NB4 (cell line): ENCODE measurements around the gene DBH.

Experiments
- DNase-seq: peaks from one replicate; pipeline ENCODE4 v3.0.0; 2010; ENCODE audit warnings: low read depth
- H3K4me3 ChIP-seq: one replicate; pipeline ENCODE4 v1.5.1; 2011; ENCODE audit warnings: mild to moderate bottlenecking, low read depth, low read length, moderate library complexity
- MAX ChIP-seq: IDR thresholded peaks from 2 replicates; pipeline ENCODE4 v1.6.1; 2011; ENCODE audit warnings: low read depth, low read length
- MYC ChIP-seq: IDR thresholded peaks from 2 replicates; pipeline ENCODE4 v1.6.1; 2011; ENCODE audit warnings: low read depth, low read length
- POLR2A ChIP-seq: IDR thresholded peaks from 2 replicates; pipeline ENCODE4 v1.6.1; 2011; ENCODE audit warnings: mild to moderate bottlenecking; ENCODE audit not compliant: insufficient read length; ENCODE audit errors: extremely low read depth
- TF ChIP-seq, protein P1 (sequence below): IDR thresholded peaks from one replicate; pipeline ENCODE4 v1.5.1; 2012; ENCODE audit warnings: low read depth, low read length

The DBH gene

GRCh38 chr9:133692364-133692985 is 56.3 kb downstream of the DBH start:
- no peak overlapping the region for H3K4me3 ChIP-seq
- TF ChIP-seq POLR2A: no peak
- TF ChIP-seq MAX: no peak
- TF ChIP-seq, protein P1, sequence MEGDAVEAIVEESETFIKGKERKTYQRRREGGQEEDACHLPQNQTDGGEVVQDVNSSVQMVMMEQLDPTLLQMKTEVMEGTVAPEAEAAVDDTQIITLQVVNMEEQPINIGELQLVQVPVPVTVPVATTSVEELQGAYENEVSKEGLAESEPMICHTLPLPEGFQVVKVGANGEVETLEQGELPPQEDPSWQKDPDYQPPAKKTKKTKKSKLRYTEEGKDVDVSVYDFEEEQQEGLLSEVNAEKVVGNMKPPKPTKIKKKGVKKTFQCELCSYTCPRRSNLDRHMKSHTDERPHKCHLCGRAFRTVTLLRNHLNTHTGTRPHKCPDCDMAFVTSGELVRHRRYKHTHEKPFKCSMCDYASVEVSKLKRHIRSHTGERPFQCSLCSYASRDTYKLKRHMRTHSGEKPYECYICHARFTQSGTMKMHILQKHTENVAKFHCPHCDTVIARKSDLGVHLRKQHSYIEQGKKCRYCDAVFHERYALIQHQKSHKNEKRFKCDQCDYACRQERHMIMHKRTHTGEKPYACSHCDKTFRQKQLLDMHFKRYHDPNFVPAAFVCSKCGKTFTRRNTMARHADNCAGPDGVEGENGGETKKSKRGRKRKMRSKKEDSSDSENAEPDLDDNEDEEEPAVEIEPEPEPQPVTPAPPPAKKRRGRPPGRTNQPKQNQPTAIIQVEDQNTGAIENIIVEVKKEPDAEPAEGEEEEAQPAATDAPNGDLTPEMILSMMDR: no peak
- TF ChIP-seq MYC: no peak
- DNase-seq: no peak

DNA sequence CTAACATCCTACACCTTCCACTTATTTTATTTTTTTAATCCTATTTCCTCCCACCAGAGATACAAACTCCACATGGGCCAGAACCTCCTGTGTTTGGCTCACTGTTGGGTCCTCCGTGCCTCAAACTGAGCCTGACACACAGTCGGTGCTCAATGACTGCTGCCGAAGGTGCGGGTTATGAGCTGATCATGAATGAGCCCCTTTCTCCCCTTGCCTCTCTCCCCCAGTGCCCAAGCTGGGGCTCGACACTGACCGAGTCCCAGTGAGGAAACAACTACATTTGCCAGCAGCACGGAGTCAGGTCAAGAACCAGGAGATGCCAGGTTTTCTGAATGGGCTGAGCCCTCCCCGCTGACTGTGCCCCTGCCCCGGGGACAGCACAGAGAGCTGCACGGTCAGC is 57.0 kb downstream of the DBH start:
- TF ChIP-seq, protein P1: no peak
- TF ChIP-seq MAX: no peak
- TF ChIP-seq POLR2A: no peak
- TF ChIP-seq MYC: no peak
- no peak for DNase-seq
- H3K4me3 ChIP-seq: no peak overlapping the region

- DNase-seq: no peak
- no peak overlapping the region for H3K4me3 ChIP-seq
- TF ChIP-seq POLR2A (no peak), MYC (no peak), MAX (no peak)
- TF ChIP-seq, protein P1: no peak
Measured at GRCh38 chr9:133693703-133694529, 57.8 kb downstream of the DBH start.

DNA sequence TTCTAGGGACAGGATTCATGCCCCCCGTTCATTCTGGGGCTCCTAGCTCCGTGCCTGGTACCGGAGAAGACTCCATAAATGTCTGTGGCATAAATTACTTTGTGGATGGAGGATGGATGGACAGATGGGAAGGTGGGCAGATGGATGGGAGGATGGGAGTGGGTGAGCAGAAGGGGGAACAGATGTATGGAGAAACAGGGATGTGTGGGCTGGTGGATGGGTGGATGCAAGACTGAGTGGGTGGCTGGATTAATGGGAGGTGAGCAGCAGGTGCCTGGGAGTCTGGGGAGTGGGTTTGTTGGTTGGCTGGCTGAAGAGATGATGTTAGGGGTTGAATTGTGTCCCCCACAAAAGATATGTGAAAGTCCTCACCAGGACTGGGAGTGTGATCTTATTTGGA is 58.5 kb downstream of the DBH start:
- no peak for DNase-seq
- H3K4me3 ChIP-seq: no peak overlapping the region
- TF ChIP-seq MYC: no peak
- TF ChIP-seq, protein P1: no peak
- no peak for TF ChIP-seq POLR2A
- no peak for TF ChIP-seq MAX

- DNase-seq: no peak
- no peak overlapping the region for H3K4me3 ChIP-seq
- TF ChIP-seq MYC (no peak), MAX (no peak), POLR2A (no peak)
- TF ChIP-seq, protein P1: no peak
Measured at GRCh38 chr9:133696071-133696472, 59.9 kb downstream of the DBH start.
